K562 (cell line): ENCODE measurements around the gene NTN1.

Experiments used
- EP300 ChIP-seq: IDR thresholded peaks from 2 replicates; pipeline ENCODE4 v1.6.1; 2012; ENCODE audit warnings: low read length, improper control_type of control experiment
- ETV1 ChIP-seq: fragments of 450-650 bp; conservative IDR thresholded peaks from 2 replicates; pipeline ENCODE4 v1.6.1; 2016; ENCODE audit warnings: missing genetic modification characterization, control low read depth, low read depth, missing compliant biosample characterization
- NBN ChIP-seq: fragments of 450-650 bp; IDR thresholded peaks from 2 replicates; pipeline ENCODE4 v1.6.1; 2016; ENCODE audit warnings: low read depth, mild to moderate bottlenecking
- PTRF ChIP-seq: fragments of 450-650 bp; IDR thresholded peaks from 2 replicates; pipeline ENCODE4 v1.6.1; 2016; ENCODE audit warnings: mild to moderate bottlenecking, missing genetic modification characterization, missing compliant biosample characterization
- RCOR1 ChIP-seq, 2 experiments: IDR thresholded peaks; 2 replicates each; pipeline ENCODE4 v1.6.1; 2012; ENCODE audit warnings: low read depth in 2 of 2, low read length in 2 of 2, borderline replicate concordance in 1 of 2, improper control_type of control experiment in 1 of 2
- SAFB2 ChIP-seq: fragments of 200-400 bp; formaldehyde crosslinking; IDR thresholded peaks from 2 replicates; pipeline ENCODE4 v1.6.1; 2018; ENCODE audit warnings: borderline replicate concordance, low read length, low read depth, moderate library complexity; ENCODE audit not compliant: severe bottlenecking
- SMARCC2 ChIP-seq: fragments of 450-650 bp; IDR thresholded peaks from 2 replicates; pipeline ENCODE4 v1.6.1; 2017; ENCODE audit warnings: antibody characterized with exemption, moderate library complexity, mild to moderate bottlenecking, low read depth
- TF ChIP-seq, protein P1 (sequence below): fragments of 150-350 bp; IDR thresholded peaks from 2 replicates; pipeline ENCODE4 v1.6.1; 2014; ENCODE audit warnings: low read depth, mild to moderate bottlenecking, low read length, borderline replicate concordance

- TF ChIP-seq EP300 (no peak), SAFB2 (no peak), NBN (no peak), SMARCC2 (no peak), RCOR1 (IDR thresholded peaks at IDR 0.05; ENCODE audit: borderline replicate concordance in 1 of 2, low read depth in 2 of 2, low read length in 2 of 2) (no peak), PTRF (tag) (no peak), ETV1 (tag) (no peak)
- TF ChIP-seq, protein P1, sequence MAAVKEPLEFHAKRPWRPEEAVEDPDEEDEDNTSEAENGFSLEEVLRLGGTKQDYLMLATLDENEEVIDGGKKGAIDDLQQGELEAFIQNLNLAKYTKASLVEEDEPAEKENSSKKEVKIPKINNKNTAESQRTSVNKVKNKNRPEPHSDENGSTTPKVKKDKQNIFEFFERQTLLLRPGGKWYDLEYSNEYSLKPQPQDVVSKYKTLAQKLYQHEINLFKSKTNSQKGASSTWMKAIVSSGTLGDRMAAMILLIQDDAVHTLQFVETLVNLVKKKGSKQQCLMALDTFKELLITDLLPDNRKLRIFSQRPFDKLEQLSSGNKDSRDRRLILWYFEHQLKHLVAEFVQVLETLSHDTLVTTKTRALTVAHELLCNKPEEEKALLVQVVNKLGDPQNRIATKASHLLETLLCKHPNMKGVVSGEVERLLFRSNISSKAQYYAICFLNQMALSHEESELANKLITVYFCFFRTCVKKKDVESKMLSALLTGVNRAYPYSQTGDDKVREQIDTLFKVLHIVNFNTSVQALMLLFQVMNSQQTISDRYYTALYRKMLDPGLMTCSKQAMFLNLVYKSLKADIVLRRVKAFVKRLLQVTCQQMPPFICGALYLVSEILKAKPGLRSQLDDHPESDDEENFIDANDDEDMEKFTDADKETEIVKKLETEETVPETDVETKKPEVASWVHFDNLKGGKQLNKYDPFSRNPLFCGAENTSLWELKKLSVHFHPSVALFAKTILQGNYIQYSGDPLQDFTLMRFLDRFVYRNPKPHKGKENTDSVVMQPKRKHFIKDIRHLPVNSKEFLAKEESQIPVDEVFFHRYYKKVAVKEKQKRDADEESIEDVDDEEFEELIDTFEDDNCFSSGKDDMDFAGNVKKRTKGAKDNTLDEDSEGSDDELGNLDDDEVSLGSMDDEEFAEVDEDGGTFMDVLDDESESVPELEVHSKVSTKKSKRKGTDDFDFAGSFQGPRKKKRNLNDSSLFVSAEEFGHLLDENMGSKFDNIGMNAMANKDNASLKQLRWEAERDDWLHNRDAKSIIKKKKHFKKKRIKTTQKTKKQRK = no peak
These were observed 209.6 kb downstream of the NTN1 start for GRCh38 chr17:9230861-9231260.
